ENCODE data around the gene BMAL1. TPM values are rescaled to one million over a fixed set of nuclear protein-coding genes. Genes with fewer than 3 reads are reported as not detected.

The BMAL1 gene
- polyA plus RNA-seq, 3 donors = 10.2 to 43.4 (median 11.5) TPM

- peaks cover 14 to 43% (median 17%) of the 10 kb centered on the region in 3 donors for H3K27me3 Mint-ChIP-seq (ENCODE audit: low read depth in 3 of 3)
- Histone ChIP-seq H3K4me1 (ENCODE audit: control insufficient read depth in 1 of 2, insufficient read depth in 2 of 2, low read length in 2 of 2) (no peaks in the 10 kb centered on the region), H3K4me3 (replicated peaks in 1 of 3; ENCODE audit: low read depth in 2 of 3, low read length in 3 of 3) (no peak overlapping the region), H3K36me3 (replicated peaks in 1 of 2; ENCODE audit: control insufficient read depth in 1 of 2, insufficient read depth in 2 of 2, low read length in 2 of 2) (no peaks in the 10 kb centered on the region), H3K9ac (ENCODE audit: insufficient read depth, low read length, poor library complexity, severe bottlenecking) (no peak overlapping the region), H3K9me3 (replicated peaks in 1 of 2; ENCODE audit: control insufficient read depth in 1 of 2, insufficient read depth in 1 of 2, low read length in 2 of 2) (no peaks in the 10 kb centered on the region), H3K27me3 (ENCODE audit: control insufficient read depth in 2 of 2, insufficient read depth in 2 of 2, low read length in 2 of 2) (peaks cover 13 to 27% of the 10 kb centered on the region in 2 donors), H3K27ac (ENCODE audit: low read depth in 1 of 2, low read length in 2 of 2) (no peak overlapping the region), H4K20me1 (ENCODE audit: insufficient read depth, low read length) (no peaks in the 10 kb centered on the region), H3K79me2 (ENCODE audit: insufficient read depth, low read length) (no peaks in the 10 kb centered on the region), H2AFZ (ENCODE audit: insufficient read depth, low read depth, low read length, poor library complexity, severe bottlenecking) (no peak overlapping the region), H3K4me2 (replicated peaks; ENCODE audit: extremely low read depth, low read length, poor library complexity, severe bottlenecking) (no peak overlapping the region)
- intact Hi-C loops (cut with micrococcal nuclease) = no loop called here
- TF ChIP-seq CTCF (IDR thresholded peaks at IDR 0.05) = no peak
- no peaks in the 10 kb centered on the region for H3K4me1 Mint-ChIP-seq
- no peaks in the 10 kb centered on the region for H3K36me3 Mint-ChIP-seq
- DNase-seq = no peak
- H3K4me3 Mint-ChIP-seq = no peak overlapping the region
- peaks cover 0 to 1% (median 0%) of the 10 kb centered on the region in 7 donors for H3K9me3 Mint-ChIP-seq
- H3K27ac Mint-ChIP-seq = no peak overlapping the region
Observed at GRCh38 chr11:13268791-13269190, 8.8 kb upstream of the BMAL1 start.

DNA sequence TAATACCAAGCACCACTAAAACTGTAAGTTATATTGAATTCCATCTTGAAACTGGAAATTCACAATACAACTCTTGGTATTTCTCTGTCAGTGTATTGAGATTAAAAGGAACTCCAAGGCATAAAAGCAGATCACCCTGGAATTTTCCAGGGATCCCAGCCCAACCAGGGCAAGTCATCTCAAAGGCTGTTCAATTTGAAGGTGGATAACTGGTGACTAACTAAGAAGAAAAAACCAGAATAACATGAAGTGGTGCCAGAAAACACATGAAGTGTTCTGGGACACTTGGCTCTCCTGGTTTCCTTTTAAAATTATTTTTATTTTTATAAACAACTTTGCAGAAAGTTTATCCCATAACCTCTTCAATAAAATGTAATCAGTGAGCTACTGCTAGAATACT is 7.8 kb upstream of the BMAL1 start:
- Histone ChIP-seq H2AFZ (ENCODE audit: insufficient read depth, low read depth, low read length, poor library complexity, severe bottlenecking) (no peak overlapping the region), H3K79me2 (ENCODE audit: insufficient read depth, low read length) (no peaks in the 10 kb centered on the region), H4K20me1 (ENCODE audit: insufficient read depth, low read length) (no peaks in the 10 kb centered on the region), H3K4me2 (replicated peaks; ENCODE audit: extremely low read depth, low read length, poor library complexity, severe bottlenecking) (no peak overlapping the region), H3K27me3 (ENCODE audit: control insufficient read depth in 2 of 2, insufficient read depth in 2 of 2, low read length in 2 of 2) (peaks cover 20 to 37% of the 10 kb centered on the region in 2 donors), H3K36me3 (replicated peaks in 1 of 2; ENCODE audit: control insufficient read depth in 1 of 2, insufficient read depth in 2 of 2, low read length in 2 of 2) (no peaks in the 10 kb centered on the region), H3K4me3 (replicated peaks in 1 of 3; ENCODE audit: low read depth in 2 of 3, low read length in 3 of 3) (no peak overlapping the region), H3K4me1 (ENCODE audit: control insufficient read depth in 1 of 2, insufficient read depth in 2 of 2, low read length in 2 of 2) (no peaks in the 10 kb centered on the region), H3K9me3 (replicated peaks in 1 of 2; ENCODE audit: control insufficient read depth in 1 of 2, insufficient read depth in 1 of 2, low read length in 2 of 2) (no peaks in the 10 kb centered on the region), H3K9ac (ENCODE audit: insufficient read depth, low read length, poor library complexity, severe bottlenecking) (no peak overlapping the region), H3K27ac (ENCODE audit: low read depth in 1 of 2, low read length in 2 of 2) (no peak overlapping the region)
- no peak for DNase-seq
- TF ChIP-seq CTCF (IDR thresholded peaks at IDR 0.05) = no peak
- intact Hi-C loops (cut with micrococcal nuclease) = loop anchor here (10.0 kb wide), 1 partner anchor 195 kb away; the partner anchor contains the start of gene BTBD10 (in 2 of the 2)
- Mint-ChIP-seq H3K27me3 (ENCODE audit: low read depth in 3 of 3) (peaks cover 23 to 48% (median 24%) of the 10 kb centered on the region in 3 donors), H3K36me3 (no peaks in the 10 kb centered on the region), H3K4me3 (no peak overlapping the region), H3K4me1 (no peaks in the 10 kb centered on the region), H3K27ac (no peak overlapping the region), H3K9me3 (peaks cover 0 to 1% (median 0%) of the 10 kb centered on the region in 7 donors)

Measured in CD14-positive monocyte (primary cell).